Mucosa of rectum (tissue), 2 donors: ENCODE measurements around the gene TNFRSF25.
"Not testable (repeated sequence)": the region's sequence is repeated elsewhere in the genome, so short reads cannot be mapped to it uniquely, and the experiment has no call there.

Source experiments
- H3K27ac ChIP-seq, 2 donors: one replicate each; pipeline ENCODE4 v1.7.0; 2013; ENCODE audit warnings: inconsistent platforms in 2 of 2, low read depth in 2 of 2, low read length in 2 of 2
- H3K27me3 ChIP-seq, 2 donors: one replicate each; pipeline ENCODE4 v1.7.0; 2013; ENCODE audit warnings: low read length in 2 of 2; ENCODE audit not compliant: control insufficient read depth in 2 of 2, insufficient read depth in 2 of 2
- H3K36me3 ChIP-seq, 2 donors: one replicate each; pipeline ENCODE4 v1.7.0; 2013; ENCODE audit warnings: low read length in 2 of 2; ENCODE audit not compliant: control insufficient read depth in 2 of 2, insufficient read depth in 2 of 2
- H3K4me1 ChIP-seq, 2 donors: one replicate each; pipeline ENCODE4 v1.7.0; 2013; ENCODE audit warnings: low read length in 2 of 2, mild to moderate bottlenecking in 1 of 2; ENCODE audit not compliant: control insufficient read depth in 2 of 2, insufficient read depth in 2 of 2
- H3K4me3 ChIP-seq, 2 donors: one replicate each; pipeline ENCODE4 v1.7.0; 2013; ENCODE audit warnings: low read length in 2 of 2
- H3K9ac ChIP-seq, 2 donors: one replicate each; pipeline ENCODE4 v1.7.0; 2013; ENCODE audit warnings: low read length in 2 of 2, low read depth in 1 of 2, mild to moderate bottlenecking in 1 of 2
- H3K9me3 ChIP-seq, 2 donors: one replicate each; pipeline ENCODE4 v1.7.0; 2013; ENCODE audit warnings: low read length in 2 of 2; ENCODE audit not compliant: control insufficient read depth in 2 of 2
- donor health status: healthy.
- donor health status: Normal muscosa, but diverticular disease.

The TNFRSF25 gene

GRCh38 chr1:6495041-6495441, 29.1 kb upstream of the TNFRSF25 start:
- Histone ChIP-seq H3K4me3 (no peak overlapping the region), H3K9me3 (no peaks in the 10 kb centered on the region), H3K27ac (no peak overlapping the region), H3K36me3 (no peaks in the 10 kb centered on the region), H3K9ac (no peak overlapping the region), H3K27me3 (peaks cover 8 to 9% of the 10 kb centered on the region in 2 donors), H3K4me1 (peaks cover 14 to 18% of the 10 kb centered on the region in 2 donors)

GRCh38 chr1:6494627-6495026, 28.7 kb upstream of the TNFRSF25 start:
- Histone ChIP-seq H3K27ac (no peak overlapping the region), H3K9me3 (no peaks in the 10 kb centered on the region), H3K9ac (no peak overlapping the region), H3K4me3 (no peak overlapping the region), H3K4me1 (peaks cover 16 to 22% of the 10 kb centered on the region in 2 donors), H3K36me3 (no peaks in the 10 kb centered on the region), H3K27me3 (peaks cover 8 to 9% of the 10 kb centered on the region in 2 donors)

GRCh38 chr1:6493834-6494223, 27.9 kb upstream of the TNFRSF25 start:
- not testable (repeated sequence) for H3K4me3 ChIP-seq, H3K36me3 ChIP-seq, H3K9me3 ChIP-seq, H3K9ac ChIP-seq, H3K27me3 ChIP-seq, H3K27ac ChIP-seq
- peaks cover 24 to 27% of the 10 kb centered on the region in 2 donors for H3K4me1 ChIP-seq

GRCh38 chr1:6491966-6492365, 26.0 kb upstream of the TNFRSF25 start:
- no peaks in the 10 kb centered on the region for H3K9me3 ChIP-seq
- no peak overlapping the region for H3K27ac ChIP-seq
- H3K27me3 ChIP-seq = peaks cover 3 to 6% of the 10 kb centered on the region in 2 donors
- no peak overlapping the region for H3K4me3 ChIP-seq
- H3K36me3 ChIP-seq = no peaks in the 10 kb centered on the region
- peaks cover 26 to 27% of the 10 kb centered on the region in 2 donors for H3K4me1 ChIP-seq
- H3K9ac ChIP-seq = no peak overlapping the region

- Histone ChIP-seq H3K36me3 (no peaks in the 10 kb centered on the region), H3K9me3 (no peaks in the 10 kb centered on the region), H3K4me3 (peak within 1 kb of the TSS; percentile 78 to 79), H3K27ac (peak within 1 kb of the TSS; percentile 56 to 68), H3K27me3 (peaks cover 3% of the 10 kb centered on the region in 2 donors), H3K9ac (peak within 1 kb of the TSS; percentile 68 to 76), H3K4me1 (peaks cover 22% of the 10 kb centered on the region in 2 donors)
Measured at GRCh38 chr1:6491480-6491962, 25.5 kb upstream of the TNFRSF25 start, which contains the start of gene PLEKHG5. Gene PLEKHG5, minus strand, starts transcription at chr1:6491667. Its CDS starts 14,096 bp downstream, at chr1:6477571.

- peaks cover 24 to 26% of the 10 kb centered on the region in 2 donors for H3K4me1 ChIP-seq
- peak overlapping the region; percentile 68 to 76 for H3K9ac ChIP-seq
Measured at GRCh38 chr1:6491081-6491449, 25.1 kb upstream of the TNFRSF25 start.

GRCh38 chr1:6490181-6491080, 24.5 kb upstream of the TNFRSF25 start:
- Histone ChIP-seq H3K4me1 (peaks cover 21 to 28% of the 10 kb centered on the region in 2 donors), H3K9me3 (no peaks in the 10 kb centered on the region), H3K27me3 (peaks cover 4 to 7% of the 10 kb centered on the region in 2 donors), H3K4me3 (peak overlapping the region; percentile 78 to 79), H3K9ac (peak overlapping the region; percentile 68 to 76), H3K36me3 (no peaks in the 10 kb centered on the region), H3K27ac (peak overlapping the region; percentile 56 to 68)

More at GRCh38 chr1:6491081-6491449, 25.1 kb upstream of the TNFRSF25 start:
- no peaks in the 10 kb centered on the region for H3K36me3 ChIP-seq
- H3K9me3 ChIP-seq = no peaks in the 10 kb centered on the region
- peaks cover 4 to 5% of the 10 kb centered on the region in 2 donors for H3K27me3 ChIP-seq
- H3K27ac ChIP-seq = peak overlapping the region; percentile 56 to 68
- peak overlapping the region; percentile 78 to 79 for H3K4me3 ChIP-seq

- Histone ChIP-seq H3K36me3 (no peaks in the 10 kb centered on the region), H3K9ac (peak overlapping the region; percentile 68 to 76), H3K4me3 (peak overlapping the region; percentile 78 to 79), H3K27ac (peak overlapping the region; percentile 56 to 68), H3K27me3 (peaks cover 3 to 7% of the 10 kb centered on the region in 2 donors), H3K9me3 (no peaks in the 10 kb centered on the region), H3K4me1 (peaks cover 21 to 28% of the 10 kb centered on the region in 2 donors)
Measured at GRCh38 chr1:6489799-6490180, 23.8 kb upstream of the TNFRSF25 start.

- H3K27ac ChIP-seq = peak overlapping the region; percentile 54 to 57
- H3K9ac ChIP-seq = peak overlapping the region in 1 of 2 donors; percentile 76
- H3K9me3 ChIP-seq = no peaks in the 10 kb centered on the region
- peaks cover 3 to 7% of the 10 kb centered on the region in 2 donors for H3K27me3 ChIP-seq
- H3K36me3 ChIP-seq = no peaks in the 10 kb centered on the region
- peak overlapping the region in 1 of 2 donors; percentile 79 for H3K4me3 ChIP-seq
- peaks cover 21 to 28% of the 10 kb centered on the region in 2 donors for H3K4me1 ChIP-seq
Measured at GRCh38 chr1:6489383-6489765, 23.4 kb upstream of the TNFRSF25 start.
